HEK293 (cell line): Measurements from ENCODE around the gene ARRDC2.

Experiments used
- EGR2 ChIP-seq: fragments of 450-650 bp; formaldehyde crosslinking; IDR thresholded peaks from 2 replicates; pipeline ENCODE4 v1.5.1; 2016; ENCODE audit warnings: low read depth, missing biosample characterization, missing genetic modification characterization
- GLI2 ChIP-seq: fragments of 450-650 bp; formaldehyde crosslinking; IDR thresholded peaks from 2 replicates; pipeline ENCODE4; 2017; ENCODE audit warnings: missing biosample characterization, missing genetic modification characterization, low read depth, borderline replicate concordance
- HIC1 ChIP-seq: fragments of 450-650 bp; formaldehyde crosslinking; IDR thresholded peaks from 2 replicates; pipeline ENCODE4 v1.5.1; 2016; ENCODE audit warnings: missing biosample characterization, missing genetic modification characterization
- IKZF3 ChIP-seq: fragments of 450-650 bp; IDR thresholded peaks from 2 replicates; pipeline ENCODE4 v1.5.0; 2018; ENCODE audit warnings: missing biosample characterization, mild to moderate bottlenecking, missing genetic modification characterization, moderate library complexity
- KLF17 ChIP-seq: fragments of 450-650 bp; formaldehyde crosslinking; IDR thresholded peaks from 2 replicates; pipeline ENCODE4 v1.5.1; 2016; ENCODE audit warnings: missing biosample characterization, missing genetic modification characterization
- OSR2 ChIP-seq: fragments of 450-650 bp; formaldehyde crosslinking; IDR thresholded peaks from 2 replicates; pipeline ENCODE4 v1.5.1; 2016; ENCODE audit warnings: missing biosample characterization, missing genetic modification characterization
- REPIN1 ChIP-seq: fragments of 450-650 bp; formaldehyde crosslinking; IDR thresholded peaks from 2 replicates; pipeline ENCODE4 v1.5.1; 2017; ENCODE audit warnings: missing biosample characterization, missing genetic modification characterization, low read depth
- SP3 ChIP-seq: fragments of 450-650 bp; formaldehyde crosslinking; IDR thresholded peaks from 2 replicates; pipeline ENCODE4 v1.5.1; 2016; ENCODE audit warnings: missing biosample characterization, missing genetic modification characterization
- TRIM28 ChIP-seq: IDR thresholded peaks from 2 replicates; pipeline ENCODE4 v1.6.1; 2011; ENCODE audit warnings: low read length, control low read depth, borderline replicate concordance
- TSHZ1 ChIP-seq: fragments of 450-650 bp; formaldehyde crosslinking; IDR thresholded peaks from 2 replicates; pipeline ENCODE4 v1.5.1; 2016; ENCODE audit warnings: missing biosample characterization, missing genetic modification characterization, borderline replicate concordance
- ZBTB20 ChIP-seq: fragments of 450-650 bp; formaldehyde crosslinking; IDR thresholded peaks from 2 replicates; pipeline ENCODE4 v1.5.1; 2016; ENCODE audit warnings: missing biosample characterization, missing genetic modification characterization
- ZBTB44 ChIP-seq: fragments of 450-650 bp; IDR thresholded peaks from 2 replicates; pipeline ENCODE4 v1.5.1; 2018; ENCODE audit warnings: missing biosample characterization, mild to moderate bottlenecking, missing genetic modification characterization
- ZNF121 ChIP-seq: fragments of 450-650 bp; formaldehyde crosslinking; IDR thresholded peaks from 2 replicates; pipeline ENCODE4 v1.5.1; 2016; ENCODE audit warnings: missing biosample characterization, missing genetic modification characterization
- ZNF133 ChIP-seq: fragments of 450-650 bp; formaldehyde crosslinking; IDR thresholded peaks from 2 replicates; pipeline ENCODE4 v1.5.1; 2016; ENCODE audit warnings: missing biosample characterization, missing genetic modification characterization
- ZNF157 ChIP-seq: fragments of 450-650 bp; formaldehyde crosslinking; IDR thresholded peaks from 2 replicates; pipeline ENCODE4 v1.5.1; 2016; ENCODE audit warnings: missing biosample characterization, missing genetic modification characterization
- ZNF16 ChIP-seq: fragments of 450-650 bp; formaldehyde crosslinking; IDR thresholded peaks from 2 replicates; pipeline ENCODE4 v1.5.1; 2016; ENCODE audit warnings: low read depth, missing biosample characterization, missing genetic modification characterization
- ZNF184 ChIP-seq: fragments of 450-650 bp; IDR thresholded peaks from 2 replicates; pipeline ENCODE4 v1.5.1; 2018; ENCODE audit warnings: missing biosample characterization, mild to moderate bottlenecking, missing genetic modification characterization
- ZNF2 ChIP-seq: fragments of 450-650 bp; formaldehyde crosslinking; IDR thresholded peaks from 2 replicates; pipeline ENCODE4 v1.5.1; 2016; ENCODE audit warnings: missing biosample characterization, missing genetic modification characterization
- ZNF223 ChIP-seq: fragments of 450-650 bp; formaldehyde crosslinking; IDR thresholded peaks from 2 replicates; pipeline ENCODE4 v1.5.1; 2016; ENCODE audit warnings: missing biosample characterization, missing genetic modification characterization
- ZNF341 ChIP-seq: fragments of 450-650 bp; formaldehyde crosslinking; IDR thresholded peaks from 2 replicates; pipeline ENCODE4; 2016; ENCODE audit warnings: low read depth, missing biosample characterization, missing genetic modification characterization
- ZNF350 ChIP-seq: fragments of 450-650 bp; formaldehyde crosslinking; IDR thresholded peaks from 2 replicates; pipeline ENCODE4 v1.5.0; 2017; ENCODE audit warnings: missing biosample characterization, mild to moderate bottlenecking, missing genetic modification characterization
- ZNF416 ChIP-seq: fragments of 450-650 bp; formaldehyde crosslinking; IDR thresholded peaks from 2 replicates; pipeline ENCODE4 v1.5.1; 2016; ENCODE audit warnings: missing biosample characterization, missing genetic modification characterization
- ZNF426 ChIP-seq: fragments of 450-650 bp; formaldehyde crosslinking; IDR thresholded peaks from 2 replicates; pipeline ENCODE4 v1.5.1; 2017; ENCODE audit warnings: missing biosample characterization, missing genetic modification characterization, mild to moderate bottlenecking, inconsistent platforms, moderate library complexity
- ZNF560 ChIP-seq: fragments of 450-650 bp; formaldehyde crosslinking; IDR thresholded peaks from 2 replicates; pipeline ENCODE4 v1.5.1; 2017; ENCODE audit warnings: missing biosample characterization, missing genetic modification characterization, borderline replicate concordance
- ZNF623 ChIP-seq: fragments of 450-650 bp; formaldehyde crosslinking; IDR thresholded peaks from 2 replicates; pipeline ENCODE4 v1.5.1; 2016; ENCODE audit warnings: missing biosample characterization, missing genetic modification characterization
- ZNF626 ChIP-seq: fragments of 450-650 bp; sonication (Bioruptor Pico); formaldehyde crosslinking; IDR thresholded peaks from 2 replicates; pipeline ENCODE4 v1.5.1; 2018; ENCODE audit warnings: missing biosample characterization, missing genetic modification characterization, inconsistent platforms
- ZNF692 ChIP-seq: fragments of 450-650 bp; formaldehyde crosslinking; IDR thresholded peaks from 2 replicates; pipeline ENCODE4 v1.5.1; 2016; ENCODE audit warnings: missing biosample characterization, missing genetic modification characterization
- ZNF701 ChIP-seq: fragments of 450-650 bp; formaldehyde crosslinking; IDR thresholded peaks from 2 replicates; pipeline ENCODE4 v1.5.1; 2016; ENCODE audit warnings: missing biosample characterization, missing genetic modification characterization
- ZNF76 ChIP-seq: fragments of 450-650 bp; formaldehyde crosslinking; IDR thresholded peaks from 2 replicates; pipeline ENCODE4; 2016; ENCODE audit warnings: low read depth, missing biosample characterization, missing genetic modification characterization, borderline replicate concordance
- ZNF768 ChIP-seq: fragments of 450-650 bp; formaldehyde crosslinking; IDR thresholded peaks from 2 replicates; pipeline ENCODE4 v1.5.1; 2018; ENCODE audit warnings: missing biosample characterization, mild to moderate bottlenecking, missing genetic modification characterization
- ZNF776 ChIP-seq: fragments of 450-650 bp; formaldehyde crosslinking; IDR thresholded peaks from 2 replicates; pipeline ENCODE4 v1.5.0; 2017; ENCODE audit warnings: missing biosample characterization, missing genetic modification characterization, borderline replicate concordance
- ZNF843 ChIP-seq: fragments of 450-650 bp; formaldehyde crosslinking; IDR thresholded peaks from 2 replicates; pipeline ENCODE4 v1.5.1; 2016; ENCODE audit warnings: missing biosample characterization, missing genetic modification characterization
- ZSCAN16 ChIP-seq: fragments of 450-650 bp; formaldehyde crosslinking; IDR thresholded peaks from 2 replicates; pipeline ENCODE4 v1.5.1; 2016; ENCODE audit warnings: missing biosample characterization, missing genetic modification characterization

Gene ARRDC2

GRCh38 chr19:17996826-17997316 lies 11.1 kb upstream of the ARRDC2 start (continued):
- TF ChIP-seq ZBTB20 (tag by site-specific recombination) (no peak), ZNF184 (no peak), ZNF626 (no peak), ZNF768 (no peak), ZNF121 (peak; percentile 61), ZNF157 (tag by site-specific recombination) (no peak), ZNF560 (no peak), TSHZ1 (no peak), ZNF843 (no peak), IKZF3 (no peak), ZNF776 (tag by site-specific recombination) (no peak), ZBTB44 (no peak), ZNF416 (tag by site-specific recombination) (no peak), ZNF341 (tag by site-specific recombination) (no peak), ZSCAN16 (tag by site-specific recombination) (no peak), EGR2 (tag by site-specific recombination) (peak; percentile 71), REPIN1 (no peak), ZNF223 (no peak), SP3 (tag by site-specific recombination) (no peak), ZNF426 (no peak), ZNF701 (no peak), ZNF2 (tag by site-specific recombination) (peak; percentile 71), TRIM28 (no peak), ZNF623 (tag by site-specific recombination) (no peak), ZNF16 (tag by site-specific recombination) (no peak), OSR2 (tag by site-specific recombination) (no peak), KLF17 (tag by site-specific recombination) (peak; percentile 68; the same call in 1 of the 2 replicates), ZNF76 (tag by site-specific recombination) (no peak), HIC1 (tag by site-specific recombination) (peak; percentile 78; the same call in 1 of the 2 replicates), GLI2 (tag by site-specific recombination) (no peak), ZNF133 (tag by site-specific recombination) (no peak), ZNF350 (tag by site-specific recombination) (no peak), ZNF692 (peak; percentile 54; the same call in 1 of the 2 replicates)
